Activated B cell treated with CpG ODN at 0.5 μM for 24 hours (primary cell): Measurements from ENCODE around the gene GPRIN2. TPM values are rescaled to one million over a fixed set of nuclear protein-coding genes. Genes with fewer than 3 reads are reported as not detected.

Source experiments
- ATAC-seq: fragments of 200-7000 bp; cut with Tn5 transposase; one replicate; pipeline ENCODE4 v1.10.0; 2021; ENCODE audit warnings: low read depth, mild to moderate bottlenecking, moderate library complexity
- CTCF ChIA-PET: fragments of 350-600 bp; sonication (Branson Sonifier 250); formaldehyde crosslinking; loops from one replicate; lab custom pipeline; 2021; ENCODE audit warnings: antibody characterized with exemption; lab: Charles Lee
- POLR2A ChIA-PET: fragments of 350-600 bp; sonication (Branson Sonifier 250); formaldehyde crosslinking; loops from one replicate; lab custom pipeline; 2021; ENCODE audit warnings: antibody characterized with exemption; lab: Charles Lee
- DNase-seq: peaks from one replicate; pipeline ENCODE4 v3.0.0; 2022
- H3K27ac Mint-ChIP-seq: one replicate; pipeline ENCODE4 v1.8.0; 2020; ENCODE audit warnings: mixed read lengths
- H3K27me3 Mint-ChIP-seq: one replicate; pipeline ENCODE4 v1.8.0; 2021; ENCODE audit warnings: mixed read lengths
- H3K36me3 Mint-ChIP-seq: one replicate; pipeline ENCODE4 v1.8.0; 2021; ENCODE audit warnings: low read depth, mixed read lengths
- H3K4me1 Mint-ChIP-seq: one replicate; pipeline ENCODE4 v1.8.0; 2021; ENCODE audit warnings: mixed read lengths
- H3K4me3 Mint-ChIP-seq: one replicate; pipeline ENCODE4 v1.8.0; 2020; ENCODE audit warnings: mild to moderate bottlenecking, mixed read lengths
- H3K9me3 Mint-ChIP-seq: one replicate; pipeline ENCODE4 v1.8.0; 2020; ENCODE audit warnings: mixed read lengths
- CTCF ChIP-seq: fragments of 200-600 bp; IDR thresholded peaks from one replicate; pipeline ENCODE4 v1.8.0; 2022; ENCODE audit warnings: antibody characterized with exemption, mild to moderate bottlenecking
- intact Hi-C: fragments of 100-400 bp; cut with micrococcal nuclease; formaldehyde crosslinking; loops from one replicate; pipeline ENCODE4 v1.15.1; 2024
- total RNA-seq: library from RNA; stranded (reverse); gene quantifications from 2 replicates; pipeline ENCODE4 v1.2.3, GENCODE V29; 2022

Gene GPRIN2
- total RNA-seq, 1 donor from 2014 or later, result not detected

- Mint-ChIP-seq H3K36me3 (no peaks in the 10 kb centered on the region), H3K4me1 (no peaks in the 10 kb centered on the region), H3K4me3 (no peak overlapping the region), H3K27me3 (no peaks in the 10 kb centered on the region), H3K27ac (no peak overlapping the region), H3K9me3 (no peaks in the 10 kb centered on the region)
- ChIA-PET CTCF (no interaction called here), POLR2A (no interaction called here)
- DNase-seq (no peak), ATAC-seq (no peak)
- intact Hi-C loops, result no loop called here
- TF ChIP-seq CTCF, result no peak
Observed at GRCh38 chr10:46525824-46526681, 30.4 kb downstream of the GPRIN2 start.

- no peak for ATAC-seq
- CTCF ChIA-PET, result no interaction called here
- H3K27me3 Mint-ChIP-seq, result no peaks in the 10 kb centered on the region
Observed at GRCh38 chr10:46525177-46525823, 31.2 kb downstream of the GPRIN2 start.

GRCh38 chr10:46524472-46525176 is 31.8 kb downstream of the GPRIN2 start:
- intact Hi-C loops, result no loop called here
- Mint-ChIP-seq H3K4me1 (no peaks in the 10 kb centered on the region), H3K9me3 (no peaks in the 10 kb centered on the region), H3K4me3 (no peak overlapping the region), H3K36me3 (no peaks in the 10 kb centered on the region), H3K27ac (no peak overlapping the region), H3K27me3 (no peaks in the 10 kb centered on the region)
- peak; percentile 16 for DNase-seq
- ATAC-seq, result no peak
- POLR2A ChIA-PET, result no interaction called here
- TF ChIP-seq CTCF, result no peak
- CTCF ChIA-PET, result no interaction called here

More at GRCh38 chr10:46525177-46525823, 31.2 kb downstream of the GPRIN2 start:
- intact Hi-C loops, result no loop called here
- TF ChIP-seq CTCF, result no peak
- Mint-ChIP-seq H3K4me1 (no peaks in the 10 kb centered on the region), H3K4me3 (no peak overlapping the region), H3K36me3 (no peaks in the 10 kb centered on the region), H3K9me3 (no peaks in the 10 kb centered on the region), H3K27ac (no peak overlapping the region)
- DNase-seq, result peak; percentile 14
- POLR2A ChIA-PET, result no interaction called here

- CTCF ChIA-PET, result no interaction called here
- DNase-seq (no peak), ATAC-seq (no peak)
- no peaks in the 10 kb centered on the region for H3K9me3 Mint-ChIP-seq
- H3K4me1 Mint-ChIP-seq, result no peaks in the 10 kb centered on the region
- H3K36me3 Mint-ChIP-seq, result no peaks in the 10 kb centered on the region
- POLR2A ChIA-PET, result no interaction called here
- H3K27ac Mint-ChIP-seq, result no peak overlapping the region
- intact Hi-C loops, result no loop called here
- TF ChIP-seq CTCF, result no peak
- no peak overlapping the region for H3K4me3 Mint-ChIP-seq
- H3K27me3 Mint-ChIP-seq, result no peaks in the 10 kb centered on the region
Observed at GRCh38 chr10:46523962-46524471, 32.4 kb downstream of the GPRIN2 start.
